ENCODE data around the gene NOP9.
A peak's percentile ranks its signal among the peaks of the same experiment; 100 is the strongest.

NOP9 gene

GRCh38 chr14:24283796-24284460, 15.7 kb upstream of the NOP9 start:
- no peak for DNase-seq

- no peak for DNase-seq
Observed at GRCh38 chr14:24284501-24285035, 15.1 kb upstream of the NOP9 start.

- DNase-seq = no peak
Observed at GRCh38 chr14:24285351-24285750, 14.3 kb upstream of the NOP9 start.

- DNase-seq = no peak
Observed at GRCh38 chr14:24286996-24287395, 12.7 kb upstream of the NOP9 start.

GRCh38 chr14:24289649-24290280, 9.9 kb upstream of the NOP9 start:
- no peak for DNase-seq

GRCh38 chr14:24290746-24291145, 8.9 kb upstream of the NOP9 start:
- DNase-seq = no peak

GRCh38 chr14:24291446-24292117, 8.1 kb upstream of the NOP9 start:
- DNase-seq = no peak

- no peak for DNase-seq
Observed at GRCh38 chr14:24292118-24292807, 7.4 kb upstream of the NOP9 start.

- DNase-seq = no peak
Observed at GRCh38 chr14:24293525-24293924, 6.1 kb upstream of the NOP9 start.

GRCh38 chr14:24296341-24297157, 3.1 kb upstream of the NOP9 start:
- peak; percentile 64 for DNase-seq

GRCh38 chr14:24297190-24297964, 2.3 kb upstream of the NOP9 start:
- DNase-seq = peak; percentile 63

- DNase-seq = no peak
Observed at GRCh38 chr14:24298892-24299254, 777 bp upstream of the NOP9 start.

- no peak for DNase-seq
Observed at GRCh38 chr14:24300326-24300980, 803 bp downstream of the NOP9 start.

- no peak for DNase-seq
Observed at GRCh38 chr14:24304019-24304387, 4.4 kb downstream of the NOP9 start.

- DNase-seq = no peak
Observed at GRCh38 chr14:24307156-24307574, 7.5 kb downstream of the NOP9 start.

GRCh38 chr14:24307575-24308341, 8.1 kb downstream of the NOP9 start, which contains the start of gene CIDEB:
CIDEB (minus strand) TSS chr14:24307977; CDS start chr14:24307858, 119 bp downstream.
- peak; percentile 48 for DNase-seq

- no peak for DNase-seq
Observed at GRCh38 chr14:24308342-24309124, 8.9 kb downstream of the NOP9 start.

- no peak for DNase-seq
Observed at GRCh38 chr14:24309538-24310264, 10.1 kb downstream of the NOP9 start, which contains the start of gene LTB4R2. LTB4R2 (plus strand) TSS chr14:24310140; CDS start chr14:24310665, 525 bp downstream.

GRCh38 chr14:24310265-24310645, 10.6 kb downstream of the NOP9 start:
- no peak for DNase-seq
